Neural progenitor cell (in vitro differentiated cells): ENCODE results near the gene DPYD. TPM values are rescaled to one million over a fixed set of nuclear protein-coding genes. Genes with fewer than 3 reads are reported as not detected.

ENCODE experiments used
- DNase-seq: peaks from one replicate; pipeline ENCODE4 v3.0.0-alpha.2; 2016; ENCODE audit warnings: low spot score
- H2AFZ ChIP-seq: fragments of 200-600 bp; sonication (generic); replicated peaks from 2 replicates; pipeline ENCODE4 v1.6.1; 2016; ENCODE audit warnings: antibody characterized with exemption
- H3F3A ChIP-seq: fragments of 200-600 bp; sonication (generic); 2 replicates; pipeline ENCODE4 v1.6.1; 2016; ENCODE audit warnings: antibody characterized with exemption, low read depth
- H3K27ac ChIP-seq: fragments of 200-600 bp; sonication (generic); 2 replicates; pipeline ENCODE4 v1.5.1; 2016; ENCODE audit warnings: mild to moderate bottlenecking
- H3K27me3 ChIP-seq: fragments of 200-600 bp; sonication (generic); 2 replicates; pipeline ENCODE4 v1.6.1; 2016; ENCODE audit warnings: mild to moderate bottlenecking, moderate library complexity
- H3K36me3 ChIP-seq: fragments of 200-600 bp; sonication (generic); 2 replicates; pipeline ENCODE4 v1.5.1; 2016
- H3K4me1 ChIP-seq: fragments of 200-600 bp; sonication (generic); 2 replicates; pipeline ENCODE4 v1.6.1; 2016; ENCODE audit warnings: mixed run types
- H3K4me2 ChIP-seq: fragments of 200-600 bp; sonication (generic); 2 replicates; pipeline ENCODE4 v1.6.1; 2016
- H3K4me3 ChIP-seq: fragments of 200-600 bp; sonication (generic); 2 replicates; pipeline ENCODE4 v1.5.1; 2016
- H3K79me2 ChIP-seq: fragments of 200-600 bp; sonication (generic); 2 replicates; pipeline ENCODE4 v1.6.1; 2016; ENCODE audit warnings: low read depth
- H3K9ac ChIP-seq: fragments of 200-600 bp; sonication (generic); 2 replicates; pipeline ENCODE4 v1.6.1; 2016
- H3K9me3 ChIP-seq: fragments of 200-600 bp; sonication (generic); 2 replicates; pipeline ENCODE4 v1.5.1; 2016; ENCODE audit warnings: low read depth
- H4K20me1 ChIP-seq: fragments of 200-600 bp; sonication (generic); 2 replicates; pipeline ENCODE4 v1.6.1; 2016; ENCODE audit warnings: low read depth
- H3K27ac Mint-ChIP-seq: 3 replicates; pipeline ENCODE4 v1.8.0; 2021; ENCODE audit warnings: mixed read lengths
- H3K27me3 Mint-ChIP-seq: 2 replicates; pipeline ENCODE4 v1.8.0; 2022; ENCODE audit warnings: low read depth, mild to moderate bottlenecking, inconsistent platforms, moderate library complexity, mixed read lengths; ENCODE audit not compliant: insufficient read depth
- H3K36me3 Mint-ChIP-seq: 3 replicates; pipeline ENCODE4 v1.8.0; 2021; ENCODE audit warnings: mixed read lengths
- H3K4me1 Mint-ChIP-seq: 3 replicates; pipeline ENCODE4 v1.8.0; 2021; ENCODE audit warnings: mixed read lengths
- H3K4me3 Mint-ChIP-seq: 3 replicates; pipeline ENCODE4 v1.8.0; 2021; ENCODE audit warnings: mild to moderate bottlenecking, moderate library complexity, mixed read lengths
- H3K9me3 Mint-ChIP-seq: 3 replicates; pipeline ENCODE4 v1.8.0; 2020; ENCODE audit warnings: mixed read lengths
- CTCF ChIP-seq: fragments of 200-600 bp; sonication (generic); IDR thresholded peaks from 2 replicates; pipeline ENCODE4 v1.5.1; 2017; ENCODE audit warnings: antibody characterized with exemption, mild to moderate bottlenecking
- EZH2 ChIP-seq: fragments of 200-600 bp; sonication (generic); IDR thresholded peaks from 2 replicates; pipeline ENCODE4 v1.6.1; 2017; ENCODE audit warnings: antibody characterized with exemption, mild to moderate bottlenecking, moderate library complexity
- EZH2phosphoT487 ChIP-seq: fragments of 200-600 bp; sonication (generic); IDR thresholded peaks from 2 replicates; pipeline ENCODE4 v1.6.1; 2017; ENCODE audit warnings: antibody characterized with exemption
- total RNA-seq: library from RNA; depleted of rRNA; stranded (reverse); fragments of >200 nt; gene quantifications from 2 replicates; pipeline ENCODE4 v1.2.3, GENCODE V29; 2015; ENCODE audit warnings: low replicate concordance

The DPYD gene
- total RNA-seq, 1 donor from 2014 or later, result 0.43 TPM

GRCh38 chr1:97461782-97462181, 459.1 kb downstream of the DPYD start:
- Histone ChIP-seq H3K4me2 (no peak overlapping the region), H3K4me1 (no peaks in the 10 kb centered on the region), H3F3A (no peaks in the 10 kb centered on the region), H3K9ac (no peak overlapping the region), H3K27me3 (no peaks in the 10 kb centered on the region), H3K27ac (no peak overlapping the region), H2AFZ (no peak overlapping the region), H3K36me3 (no peaks in the 10 kb centered on the region), H3K4me3 (no peak overlapping the region), H3K79me2 (no peaks in the 10 kb centered on the region), H4K20me1 (no peaks in the 10 kb centered on the region), H3K9me3 (no peaks in the 10 kb centered on the region)
- H3K4me3 Mint-ChIP-seq, result no peak overlapping the region
- H3K27ac Mint-ChIP-seq, result no peak overlapping the region
- DNase-seq, result no peak
- H3K27me3 Mint-ChIP-seq, result peaks cover 2% of the 10 kb centered on the region
- H3K9me3 Mint-ChIP-seq, result peaks cover 23% of the 10 kb centered on the region
- no peaks in the 10 kb centered on the region for H3K36me3 Mint-ChIP-seq
- H3K4me1 Mint-ChIP-seq, result peaks cover 5% of the 10 kb centered on the region
- TF ChIP-seq EZH2 (no peak), EZH2phosphoT487 (no peak), CTCF (no peak)

DNA sequence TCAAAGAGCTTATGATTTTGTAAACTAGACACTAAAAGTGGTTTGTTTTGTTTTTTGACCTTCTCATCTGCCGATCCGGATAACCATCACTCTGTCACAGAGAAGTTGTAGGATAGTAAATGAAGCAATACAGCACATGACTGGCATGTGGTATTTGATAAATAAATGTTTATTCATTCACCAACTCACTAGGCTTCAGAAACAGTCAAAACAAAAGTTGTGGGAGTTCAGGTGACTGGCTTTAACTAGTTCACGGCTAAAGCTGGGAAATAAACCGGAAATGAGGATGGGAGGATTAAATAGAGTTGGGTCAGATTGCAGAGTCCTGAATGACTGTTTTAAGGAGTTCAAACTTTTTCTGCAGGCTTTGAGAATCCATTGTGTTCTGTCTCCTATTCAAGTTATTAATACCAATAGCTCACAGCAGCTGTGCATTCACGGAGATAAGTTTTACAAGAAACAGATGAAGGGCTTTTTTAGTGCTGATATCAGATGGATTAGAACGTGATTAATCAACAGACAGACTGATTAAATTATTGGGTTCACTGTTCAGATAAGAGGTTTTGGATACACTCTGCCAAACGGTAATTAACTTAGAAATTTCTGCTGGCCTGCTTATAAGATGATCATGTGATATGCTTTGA, 463.3 kb downstream of the DPYD start:
- no peaks in the 10 kb centered on the region for H3K36me3 ChIP-seq
- Mint-ChIP-seq H3K27ac (no peak overlapping the region), H3K4me1 (peaks cover 11% of the 10 kb centered on the region), H3K9me3 (no peaks in the 10 kb centered on the region), H3K4me3 (no peak overlapping the region), H3K27me3 (no peaks in the 10 kb centered on the region), H3K36me3 (no peaks in the 10 kb centered on the region)
- no peaks in the 10 kb centered on the region for H3K27me3 ChIP-seq
- DNase-seq, result no peak
- no peak overlapping the region for H3K27ac ChIP-seq
- H3K9me3 ChIP-seq, result no peaks in the 10 kb centered on the region
- no peak overlapping the region for H3K4me3 ChIP-seq
- no peak overlapping the region for H3K9ac ChIP-seq
- no peaks in the 10 kb centered on the region for H3K79me2 ChIP-seq
- no peak overlapping the region for H3K4me2 ChIP-seq
- no peaks in the 10 kb centered on the region for H3K4me1 ChIP-seq
- no peaks in the 10 kb centered on the region for H3F3A ChIP-seq
- TF ChIP-seq EZH2 (no peak), EZH2phosphoT487 (no peak)
- H2AFZ ChIP-seq, result no peak overlapping the region
- no peaks in the 10 kb centered on the region for H4K20me1 ChIP-seq

- Histone ChIP-seq H3K4me1 (no peaks in the 10 kb centered on the region), H3K9me3 (no peaks in the 10 kb centered on the region), H3K79me2 (no peaks in the 10 kb centered on the region), H3K4me3 (no peak overlapping the region), H3K27me3 (no peaks in the 10 kb centered on the region), H3K27ac (no peak overlapping the region), H3K36me3 (no peaks in the 10 kb centered on the region), H3K4me2 (no peak overlapping the region), H3F3A (no peaks in the 10 kb centered on the region), H2AFZ (no peak overlapping the region), H4K20me1 (no peaks in the 10 kb centered on the region), H3K9ac (no peak overlapping the region)
- H3K4me3 Mint-ChIP-seq, result no peak overlapping the region
- peaks cover 10% of the 10 kb centered on the region for H3K4me1 Mint-ChIP-seq
- no peak for TF ChIP-seq EZH2phosphoT487
- TF ChIP-seq EZH2, result no peak
- TF ChIP-seq CTCF, result no peak
- no peaks in the 10 kb centered on the region for H3K27me3 Mint-ChIP-seq
- H3K36me3 Mint-ChIP-seq, result no peaks in the 10 kb centered on the region
- H3K9me3 Mint-ChIP-seq, result no peaks in the 10 kb centered on the region
- no peak for DNase-seq
- no peak overlapping the region for H3K27ac Mint-ChIP-seq
These were observed 468.9 kb downstream of the DPYD start for GRCh38 chr1:97451944-97452343.

- Mint-ChIP-seq H3K4me1 (peaks cover 10% of the 10 kb centered on the region), H3K36me3 (no peaks in the 10 kb centered on the region), H3K27ac (no peak overlapping the region), H3K4me3 (no peak overlapping the region), H3K9me3 (no peaks in the 10 kb centered on the region), H3K27me3 (no peaks in the 10 kb centered on the region)
- H3K79me2 ChIP-seq, result no peaks in the 10 kb centered on the region
- TF ChIP-seq EZH2phosphoT487, result no peak
- TF ChIP-seq EZH2, result no peak
- no peak for TF ChIP-seq CTCF
- H3K4me1 ChIP-seq, result no peaks in the 10 kb centered on the region
- no peak overlapping the region for H3K4me3 ChIP-seq
- H3K9me3 ChIP-seq, result no peaks in the 10 kb centered on the region
- no peaks in the 10 kb centered on the region for H3K27me3 ChIP-seq
- H3K27ac ChIP-seq, result no peak overlapping the region
- H2AFZ ChIP-seq, result no peak overlapping the region
- DNase-seq, result no peak
- H3F3A ChIP-seq, result no peaks in the 10 kb centered on the region
- no peak overlapping the region for H3K4me2 ChIP-seq
- H3K9ac ChIP-seq, result no peak overlapping the region
- no peaks in the 10 kb centered on the region for H4K20me1 ChIP-seq
- H3K36me3 ChIP-seq, result no peaks in the 10 kb centered on the region
These were observed 469.6 kb downstream of the DPYD start for GRCh38 chr1:97451046-97451826.
